ENCODE data around the gene LGR4.

- TF ChIP-seq CTCF (IDR thresholded peaks at IDR 0.05 in 2 of 3, conservative IDR thresholded peaks at IDR 0.05 in 1 of 3; ENCODE audit: borderline replicate concordance in 1 of 3, insufficient read depth in 1 of 3, low read depth in 2 of 3, low read length in 2 of 3), result no peak
- no peak for TF ChIP-seq POLR2A (IDR thresholded peaks at IDR 0.05; ENCODE audit: borderline replicate concordance, extremely low read depth, insufficient read depth, insufficient read length)
- TF ChIP-seq JUND (IDR thresholded peaks at IDR 0.05), result no peak
- TF ChIP-seq POLR2AphosphoS5 (IDR thresholded peaks at IDR 0.05; ENCODE audit: low read depth, low read length), result no peak
- no peak for TF ChIP-seq ATF3 (IDR thresholded peaks at IDR 0.05)
- TF ChIP-seq EZH2phosphoT487 (IDR thresholded peaks at IDR 0.05; ENCODE audit: borderline replicate concordance), result no peak
- no peak for TF ChIP-seq SRF (IDR thresholded peaks at IDR 0.05; ENCODE audit: low read depth)
- no peak for TF ChIP-seq ZNF274 (IDR thresholded peaks at IDR 0.05; ENCODE audit: low read depth, low read length)
- TF ChIP-seq EZH2 (IDR thresholded peaks at IDR 0.05), result no peak
- TF ChIP-seq REST (IDR thresholded peaks at IDR 0.05; ENCODE audit: low read depth), result no peak
- no peak for TF ChIP-seq ZBTB33 (IDR thresholded peaks at IDR 0.05; ENCODE audit: extremely low read depth, insufficient replicate concordance, low read length)
- TF ChIP-seq YY1 (IDR thresholded peaks at IDR 0.05; ENCODE audit: extremely low read depth, insufficient replicate concordance, low read depth, low read length), result no peak
- TF ChIP-seq TCF7L2 (IDR thresholded peaks at IDR 0.05; ENCODE audit: borderline replicate concordance, extremely low read depth, insufficient read depth, insufficient read length), result no peak
Observed at GRCh38 chr11:27427183-27427980, 45.2 kb downstream of the LGR4 start.
